ENCODE measurements around the gene IGF1R. TPM values are rescaled to one million over a fixed set of nuclear protein-coding genes. Genes with fewer than 3 reads are reported as not detected.

IGF1R gene
- total and polyA plus RNA-seq, 2 of the 8 experiments (the other 6 are each of a cell fraction or from before 2014, with no cell fraction given): 32.9 to 109 TPM

GRCh38 chr15:98718426-98719136 is 70.2 kb downstream of the IGF1R start:
- Histone ChIP-seq H3K4me2 (ENCODE audit: insufficient read depth in 1 of 2, low read depth in 2 of 2, low read length in 2 of 2) (peak overlapping the region in 1 of 2 experiments; percentile 53; a peak in 2 of 4 replicates), H4K5ac (ENCODE audit: insufficient read length, low read depth, low read length) (no peak overlapping the region), H3K79me2 (ENCODE audit: control insufficient read depth in 1 of 2, insufficient read depth in 2 of 2, low read length in 2 of 2) (peaks cover 63 to 100% of the 10 kb centered on the region in 2 experiments), H4K8ac (ENCODE audit: extremely low read depth, insufficient read depth, low read length) (no peak overlapping the region), H3K23me2 (ENCODE audit: low read depth, low read length) (peaks cover 2% of the 10 kb centered on the region; the same call in 1 of the 2 replicates), H2BK120ac (replicated peaks; ENCODE audit: low read depth, low read length) (no peak overlapping the region), H2BK15ac (ENCODE audit: low read length) (0 out of 2 replicates have a peak overlapping the region, but pooled peaks have one; percentile 11), H3K23ac (ENCODE audit: insufficient read length) (no peak overlapping the region), H2BK5ac (ENCODE audit: low read depth, low read length) (no peak overlapping the region), H3K27ac (ENCODE audit: low read depth, low read length) (no peak overlapping the region; the same call in 1 of the 2 replicates), H2AFZ (ENCODE audit: low read length) (no peak overlapping the region), H3K4me1 (replicated peaks in 1 of 4; ENCODE audit: control insufficient read depth in 3 of 4, insufficient read depth in 4 of 4, low read length in 3 of 4) (peaks cover 9 to 49% (median 42%) of the 10 kb centered on the region in 4 experiments), H3K27me3 (replicated peaks in 1 of 4; ENCODE audit: control insufficient read depth in 3 of 4, extremely low read depth in 1 of 4, insufficient read depth in 3 of 4, low read length in 3 of 4) (no peaks in the 10 kb centered on the region), H3K36me3 (ENCODE audit: control insufficient read depth in 2 of 4, insufficient read depth in 4 of 4, low read length in 3 of 4) (no peaks in the 10 kb centered on the region), H2AK5ac (ENCODE audit: low read depth, low read length) (no peak overlapping the region), H2BK20ac (ENCODE audit: low read length) (no peak overlapping the region), H3K4me3 (ENCODE audit: extremely low read depth in 1 of 4, insufficient read depth in 2 of 4, low read depth in 3 of 4, low read length in 4 of 4) (no peak overlapping the region), H3K56ac (replicated peaks; ENCODE audit: insufficient read length, low read depth, low read length) (no peak overlapping the region), H3K79me1 (ENCODE audit: low read depth, low read length) (peaks cover 27% of the 10 kb centered on the region), H2BK12ac (ENCODE audit: low read depth, low read length) (0 out of 2 replicates have a peak overlapping the region, but pooled peaks have one; percentile 30), H4K91ac (replicated peaks; ENCODE audit: insufficient read length, low read length) (no peak overlapping the region), H4K20me1 (replicated peaks in 1 of 2; ENCODE audit: control insufficient read depth in 1 of 2, insufficient read depth in 2 of 2, low read length in 2 of 2) (peaks cover 24 to 34% of the 10 kb centered on the region in 2 experiments), H3K4ac (replicated peaks; ENCODE audit: insufficient read length, low read depth, low read length) (no peak overlapping the region), H3K14ac (ENCODE audit: insufficient read length) (no peak overlapping the region), H3K9ac (replicated peaks in 1 of 4; ENCODE audit: extremely low read depth in 1 of 4, low read depth in 3 of 4, low read length in 3 of 4) (no peak overlapping the region), H3K18ac (ENCODE audit: extremely low read depth, low read length) (0 out of 2 replicates have a peak overlapping the region, but pooled peaks have one; percentile 19), H3K9me3 (ENCODE audit: insufficient read depth in 2 of 2, low read depth in 1 of 2, low read length in 1 of 2) (no peaks in the 10 kb centered on the region)
- no peak for FAIRE-seq
- DNase-seq (ENCODE audit: low read depth in 1 of 2, low spot score in 2 of 2): no peak
- POLR2A ChIA-PET (ENCODE audit: partially characterized antibody): interaction anchor here (0.7 to 1.4 kb wide), 2 partner anchors 9 to 31 kb away, joined by 3 read pairs; no protein-coding TSS in a partner anchor
- whole genome bisulfite sequencing, 2 experiments (ENCODE audit: extremely low coverage in 1 of 2, insufficient coverage in 1 of 2, insufficient read length in 1 of 2, insufficient replicate concordance in 2 of 2, low coverage in 1 of 2, low lambda C conversion rate in 2 of 2, missing lambda C conversion rate in 1 of 2): 83% methylated on average over 10 of the region's 10 CpGs; no CpG with 5 or more reads in 1 of the 2 experiments
- CTCF ChIA-PET (ENCODE audit: partially characterized antibody): interaction anchor here (0.6 to 1.6 kb wide), 7 partner anchors 10 to 163 kb away, joined by 3 to 4 read pairs (median 3); no protein-coding TSS in a partner anchor
- TF ChIP-seq SP2 (IDR thresholded peaks at IDR 0.05; ENCODE audit: low read length) (no peak), BACH1 (IDR thresholded peaks at IDR 0.05; ENCODE audit: low read length) (no peak), FOSL1 (IDR thresholded peaks at IDR 0.05; ENCODE audit: insufficient read depth, low read depth, low read length) (no peak), HDAC6 (IDR thresholded peaks at IDR 0.05; ENCODE audit: low read depth, low read length) (no peak)
